CD14-positive monocyte (primary cell): Measurements from ENCODE around the gene MED31. TPM values are rescaled to one million over a fixed set of nuclear protein-coding genes. Genes with fewer than 3 reads are reported as not detected.

Source experiments
- DNase-seq, 3 donors: peaks; one replicate each; pipeline ENCODE4 v3.0.0-alpha.2; 2011 to 2022
- H2AFZ ChIP-seq: 2 replicates; pipeline ENCODE4 v1.6.0; 2012; ENCODE audit warnings: mild to moderate bottlenecking, low read depth, low read length, inconsistent platforms; ENCODE audit not compliant: insufficient read depth, poor library complexity, severe bottlenecking
- H3K27ac ChIP-seq, 2 donors: 1 replicate in 1 of 2; 2 replicates in 1 of 2; pipeline ENCODE4 v1.5.1; 2012 to 2013; ENCODE audit warnings: low read length in 2 of 2, control low read depth in 1 of 2, inconsistent platforms in 1 of 2, low read depth in 1 of 2, mild to moderate bottlenecking in 1 of 2
- H3K27me3 ChIP-seq, 2 donors: one replicate each; pipeline versions ENCODE4 v1.6.0 to v1.6.1; 2011 to 2013; ENCODE audit warnings: low read length in 2 of 2; ENCODE audit not compliant: control insufficient read depth in 2 of 2, insufficient read depth in 2 of 2
- H3K36me3 ChIP-seq, 2 donors: replicated peaks in 1 of 2; 1 replicate in 1 of 2; 2 replicates in 1 of 2; pipeline versions ENCODE4 v1.5.1 to v1.6.1; 2012 to 2013; ENCODE audit warnings: low read length in 2 of 2, control low read depth in 1 of 2, inconsistent platforms in 1 of 2, mild to moderate bottlenecking in 1 of 2; ENCODE audit not compliant: insufficient read depth in 2 of 2, control insufficient read depth in 1 of 2
- H3K4me1 ChIP-seq, 2 donors: 1 replicate in 1 of 2; 2 replicates in 1 of 2; pipeline versions ENCODE4 v1.5.1 to v1.6.1; 2012 to 2013; ENCODE audit warnings: low read length in 2 of 2, control low read depth in 1 of 2, inconsistent platforms in 1 of 2, mild to moderate bottlenecking in 1 of 2, moderate library complexity in 1 of 2; ENCODE audit not compliant: insufficient read depth in 2 of 2, control insufficient read depth in 1 of 2
- H3K4me2 ChIP-seq: replicated peaks from 2 replicates; pipeline ENCODE3; 2012; ENCODE audit warnings: low read length, moderate library complexity, mild to moderate bottlenecking; ENCODE audit not compliant: poor library complexity, severe bottlenecking; ENCODE audit errors: extremely low read depth
- H3K4me3 ChIP-seq, 3 experiments: fragments of 200-600 bp in 1 of 3; sonication (generic) in 1 of 3; replicated peaks in 1 of 3; 1 replicate in 2 of 3; 2 replicates in 1 of 3; pipeline ENCODE4 v1.5.1; 2011 to 2013; ENCODE audit warnings: low read length in 3 of 3, mild to moderate bottlenecking in 3 of 3, control low read depth in 2 of 3, low read depth in 2 of 3, inconsistent platforms in 1 of 3, moderate library complexity in 1 of 3
- H3K79me2 ChIP-seq: 2 replicates; pipeline ENCODE4 v1.6.0; 2012; ENCODE audit warnings: mild to moderate bottlenecking, control low read depth, inconsistent platforms, low read length, moderate library complexity; ENCODE audit not compliant: insufficient read depth
- H3K9ac ChIP-seq: 2 replicates; pipeline ENCODE4 v1.6.0; 2017; ENCODE audit warnings: low read length, mild to moderate bottlenecking; ENCODE audit not compliant: insufficient read depth, poor library complexity, severe bottlenecking
- H3K9me3 ChIP-seq, 2 donors: replicated peaks in 1 of 2; 1 replicate in 1 of 2; 2 replicates in 1 of 2; pipeline versions ENCODE4 v1.5.1 to v1.6.1; 2012 to 2013; ENCODE audit warnings: low read length in 2 of 2, control low read depth in 1 of 2; ENCODE audit not compliant: control insufficient read depth in 1 of 2, insufficient read depth in 1 of 2
- H4K20me1 ChIP-seq: 2 replicates; pipeline ENCODE4 v1.6.0; 2012; ENCODE audit warnings: mild to moderate bottlenecking, low read length, control low read depth, moderate library complexity; ENCODE audit not compliant: insufficient read depth
- H3K27ac Mint-ChIP-seq, 7 donors: one replicate each; pipeline ENCODE4 v1.8.0; 2020; ENCODE audit warnings: mild to moderate bottlenecking in 7 of 7, mixed read lengths in 7 of 7, moderate library complexity in 6 of 7, inconsistent platforms in 2 of 7
- H3K27me3 Mint-ChIP-seq, 3 donors: one replicate each; pipeline ENCODE4 v1.8.0; 2021 to 2022; ENCODE audit warnings: low read depth in 3 of 3, mild to moderate bottlenecking in 3 of 3, mixed read lengths in 3 of 3, moderate library complexity in 3 of 3, inconsistent platforms in 1 of 3
- H3K36me3 Mint-ChIP-seq, 2 donors: one replicate each; pipeline ENCODE4 v1.8.0; 2020; ENCODE audit warnings: mixed read lengths in 2 of 2, inconsistent platforms in 1 of 2, mild to moderate bottlenecking in 1 of 2
- H3K4me1 Mint-ChIP-seq: one replicate; pipeline ENCODE4 v1.8.0; 2020; ENCODE audit warnings: mild to moderate bottlenecking, mixed read lengths
- H3K4me3 Mint-ChIP-seq, 2 donors: one replicate each; pipeline ENCODE4 v1.8.0; 2020; ENCODE audit warnings: mild to moderate bottlenecking in 2 of 2, mixed read lengths in 2 of 2, moderate library complexity in 1 of 2
- H3K9me3 Mint-ChIP-seq, 7 donors: one replicate each; pipeline ENCODE4 v1.8.0; 2020 to 2022; ENCODE audit warnings: mixed read lengths in 7 of 7, mild to moderate bottlenecking in 6 of 7, moderate library complexity in 6 of 7, inconsistent platforms in 2 of 7
- WGBS: methylation state at CpG from one replicate; pipeline ENCODE4 v1.1.5; 2013; ENCODE audit warnings: missing lambda C conversion rate; ENCODE audit not compliant: insufficient coverage; 5-methylcytosine and 5-hydroxymethylcytosine counted together
- intact Hi-C, 2 donors: fragments of 100-400 bp; cut with micrococcal nuclease; formaldehyde crosslinking; loops; one replicate each; pipeline versions ENCODE4 v1.15.0 to v1.15.1; 2023
- polyA minus RNA-seq: library from RNA; depleted of rRNA, polyadenylated mRNA; stranded (reverse); fragments of >200 nt; gene quantifications from 2 replicates; pipeline ENCODE4 v1.2.3, GENCODE V29; 2012
- polyA plus RNA-seq, 3 donors: library from polyadenylated mRNA; depleted of rRNA in 1 of 3; unstranded in 2 of 3; stranded (reverse) in 1 of 3; fragments of 300-500 nt in 2 of 3; fragments of >200 nt in 1 of 3; fragmentation: Illumina TruSeq in 2 of 3; gene quantifications; 1 replicate in 2 of 3; 2 replicates in 1 of 3; pipeline ENCODE4 v1.2.3, GENCODE V29; 2012 to 2021
- total RNA-seq, 12 experiments: library from RNA in 1 of 12; stranded (reverse) in 1 of 12; fragments of 120-200 nt in 1 of 12; gene quantifications; one replicate each; pipeline ENCODE4 v1.2.4 and lab custom pipeline; 2013 to 2026; ENCODE audit warnings: mixed read lengths in 6 of 12, inconsistent platforms in 1 of 12
- TF ChIP-seq, protein P1 (sequence below): fragments of 200-600 bp; IDR thresholded peaks from one replicate; pipeline ENCODE4 v1.8.0; 2022; ENCODE audit warnings: antibody characterized with exemption, mild to moderate bottlenecking

MED31 gene
- 13.7 TPM for total RNA-seq (2013)
- polyA plus RNA-seq (10 to 100 TPM in 2 of 3 donors, 1 to 10 TPM in 1; 6.8 to 38.2 (median 33.6) TPM), polyA minus RNA-seq (2.4 and 4.5 TPM in 2 replicates), total RNA-seq (lab: John Stamatoyannopoulos, UW) (2.9 to 11.2 (median 4.4) reads per million in 11 experiments)

DNA sequence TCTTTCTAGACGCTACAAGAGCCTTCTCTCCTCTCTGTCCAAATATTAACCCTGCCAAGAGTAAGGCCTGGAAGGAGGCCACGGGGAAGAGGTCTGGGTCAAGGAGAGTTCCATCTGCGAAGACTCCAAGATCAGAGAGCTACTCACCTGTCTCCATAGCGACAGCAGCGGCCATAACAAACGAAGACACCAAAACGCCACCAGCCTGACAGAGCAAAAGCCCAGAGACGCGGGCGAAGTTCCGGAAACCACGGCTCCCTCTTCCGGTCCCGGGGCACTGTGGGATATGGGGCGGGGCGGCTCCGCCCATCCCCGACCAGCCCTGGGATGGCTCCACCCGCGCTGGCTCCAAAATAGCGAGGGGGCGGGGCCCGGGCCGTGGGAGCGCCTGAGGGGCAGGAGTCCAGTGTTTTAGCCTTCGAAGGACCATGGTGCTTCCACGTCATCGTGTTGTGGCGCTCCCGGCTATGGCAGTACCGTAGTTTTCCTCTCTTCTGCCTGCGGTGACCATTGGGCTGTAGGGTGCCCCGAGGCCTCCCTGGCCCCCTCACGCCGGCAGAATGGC is at the start of gene MED31, which contains the start of gene C17orf100:
Gene MED31 (minus strand): TSS at position 252 of the 565 bp plus-strand sequence. CDS start 77 bp downstream, at position 175.
Gene C17orf100 (plus strand): TSS at position 409 of the 565 bp plus-strand sequence. CDS start 152 bp downstream, at position 561.
- Histone ChIP-seq H3K9ac (peak within 1 kb of the TSS; percentile 90), H4K20me1 (peaks cover 23% of the 10 kb centered on the region), H2AFZ (peak within 1 kb of the TSS; percentile 99), H3K36me3 (peaks cover 0 to 31% of the 10 kb centered on the region in 2 donors), H3K27ac (peak within 1 kb of the TSS; percentile 91 to 99), H3K4me1 (peaks cover 29 to 41% of the 10 kb centered on the region in 2 donors), H3K4me2 (peak within 1 kb of the TSS; percentile 93), H3K9me3 (no peaks in the 10 kb centered on the region), H3K79me2 (peaks cover 32% of the 10 kb centered on the region), H3K4me3 (peak within 1 kb of the TSS; percentile 75 to 96 (median 95)), H3K27me3 (peaks cover 36 to 42% of the 10 kb centered on the region in 2 donors)
- H3K4me1 Mint-ChIP-seq: peaks cover 52% of the 10 kb centered on the region
- under 1% methylated on average over 32 of the region's 35 CpGs for WGBS
- peaks cover 0 to 14% (median 3%) of the 10 kb centered on the region in 7 donors for H3K9me3 Mint-ChIP-seq
- intact Hi-C loops: loop anchor here in 1 of 2 donors (5.0 kb wide), 1 partner anchor 361 kb away; the partner anchor contains the start of gene RNASEK
- DNase-seq: peak; percentile 96 to 97 (median 96)
- peaks cover 41 to 44% (median 42%) of the 10 kb centered on the region in 3 donors for H3K27me3 Mint-ChIP-seq
- peaks cover 44 to 48% of the 10 kb centered on the region in 2 donors for H3K36me3 Mint-ChIP-seq
- TF ChIP-seq, protein P1, sequence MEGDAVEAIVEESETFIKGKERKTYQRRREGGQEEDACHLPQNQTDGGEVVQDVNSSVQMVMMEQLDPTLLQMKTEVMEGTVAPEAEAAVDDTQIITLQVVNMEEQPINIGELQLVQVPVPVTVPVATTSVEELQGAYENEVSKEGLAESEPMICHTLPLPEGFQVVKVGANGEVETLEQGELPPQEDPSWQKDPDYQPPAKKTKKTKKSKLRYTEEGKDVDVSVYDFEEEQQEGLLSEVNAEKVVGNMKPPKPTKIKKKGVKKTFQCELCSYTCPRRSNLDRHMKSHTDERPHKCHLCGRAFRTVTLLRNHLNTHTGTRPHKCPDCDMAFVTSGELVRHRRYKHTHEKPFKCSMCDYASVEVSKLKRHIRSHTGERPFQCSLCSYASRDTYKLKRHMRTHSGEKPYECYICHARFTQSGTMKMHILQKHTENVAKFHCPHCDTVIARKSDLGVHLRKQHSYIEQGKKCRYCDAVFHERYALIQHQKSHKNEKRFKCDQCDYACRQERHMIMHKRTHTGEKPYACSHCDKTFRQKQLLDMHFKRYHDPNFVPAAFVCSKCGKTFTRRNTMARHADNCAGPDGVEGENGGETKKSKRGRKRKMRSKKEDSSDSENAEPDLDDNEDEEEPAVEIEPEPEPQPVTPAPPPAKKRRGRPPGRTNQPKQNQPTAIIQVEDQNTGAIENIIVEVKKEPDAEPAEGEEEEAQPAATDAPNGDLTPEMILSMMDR: no peak
- peak within 1 kb of the TSS; percentile 98 to 100 (median 99) for H3K27ac Mint-ChIP-seq
- H3K4me3 Mint-ChIP-seq: peak within 1 kb of the TSS; percentile 96 to 99

DNA sequence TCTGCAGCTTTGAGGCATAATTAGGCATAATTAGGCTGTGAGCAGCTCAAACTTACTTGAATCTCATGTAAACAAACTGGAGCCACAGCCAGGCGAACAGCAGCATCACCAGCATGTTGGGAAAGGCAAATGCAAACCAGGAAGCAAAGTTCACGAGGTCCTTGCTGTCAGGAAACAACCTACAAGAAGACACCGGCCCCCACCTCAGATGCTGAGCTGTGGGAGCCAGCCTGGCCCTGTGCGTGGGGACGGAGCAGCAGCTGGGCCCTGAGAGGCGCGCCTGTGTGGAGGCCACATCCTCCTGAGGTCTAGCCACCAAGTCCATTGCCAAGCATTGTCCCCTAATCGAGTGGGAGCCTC is 49.5 kb upstream of the MED31 start:
- no peaks in the 10 kb centered on the region for H3K79me2 ChIP-seq
- peak overlapping the region in 1 of 7 donors; percentile 72 for H3K27ac Mint-ChIP-seq
- TF ChIP-seq, protein P1: no peak
- intact Hi-C loops: no loop called here
- no peaks in the 10 kb centered on the region for H4K20me1 ChIP-seq
- H3K27me3 ChIP-seq: peaks cover 0 to 3% of the 10 kb centered on the region in 2 donors
- H3K4me1 ChIP-seq: no peaks in the 10 kb centered on the region
- 86% methylated on average over 8 of the region's 8 CpGs for WGBS
- no peak overlapping the region for H3K4me3 Mint-ChIP-seq
- H3K36me3 Mint-ChIP-seq: no peaks in the 10 kb centered on the region
- H3K4me3 ChIP-seq: no peak overlapping the region
- no peaks in the 10 kb centered on the region for H3K9me3 ChIP-seq
- H2AFZ ChIP-seq: no peak overlapping the region
- no peak overlapping the region for H3K9ac ChIP-seq
- H3K27me3 Mint-ChIP-seq: peaks cover 5 to 16% (median 12%) of the 10 kb centered on the region in 3 donors
- no peaks in the 10 kb centered on the region for H3K36me3 ChIP-seq
- no peak overlapping the region for H3K4me2 ChIP-seq
- no peak for DNase-seq
- no peaks in the 10 kb centered on the region for H3K9me3 Mint-ChIP-seq
- H3K27ac ChIP-seq: no peak overlapping the region
- peaks cover 6% of the 10 kb centered on the region for H3K4me1 Mint-ChIP-seq
